ENCODE results near the gene TRIM29.
A peak's percentile ranks its signal among the peaks of the same experiment; 100 is the strongest.

DNA sequence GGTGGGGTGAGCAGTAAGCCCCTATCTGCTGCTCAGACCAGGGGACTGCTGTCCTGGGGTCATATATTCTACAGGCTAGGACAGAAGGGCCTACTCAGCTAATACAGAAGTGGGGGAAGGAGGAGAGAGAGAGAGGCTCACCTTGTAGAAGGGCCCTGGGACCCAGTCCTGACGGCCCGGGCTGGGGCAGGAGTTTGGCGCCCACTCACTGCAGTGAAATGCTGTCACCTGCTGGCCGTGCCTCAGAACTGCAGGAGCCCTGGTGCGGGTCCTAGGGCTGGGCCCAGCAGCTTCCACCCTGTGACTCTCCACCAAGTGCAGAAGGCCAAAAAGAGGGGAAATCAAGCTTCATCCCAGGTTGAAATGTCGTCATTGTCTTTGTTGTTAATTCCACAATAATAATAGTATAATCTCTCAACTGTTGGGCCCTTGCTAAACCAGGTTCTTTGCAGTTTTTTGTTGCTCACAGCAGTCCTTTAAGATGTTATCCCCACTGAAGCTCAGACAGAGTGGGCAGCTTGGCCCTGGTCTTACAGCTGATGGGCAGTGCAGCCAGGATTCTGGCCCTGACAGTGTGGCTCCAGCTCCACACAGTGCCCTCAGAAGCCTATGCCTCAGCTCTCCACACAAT lies 29.6 kb downstream of the TRIM29 start:
- TF ChIP-seq EZH2 (IDR thresholded peaks at IDR 0.05; ENCODE audit: low read length, unreplicated experiment) (no peak), EZH2phosphoT487 (IDR thresholded peaks at IDR 0.05; ENCODE audit: borderline replicate concordance, low read length) (no peak)
- TF ChIP-seq, protein P1, sequence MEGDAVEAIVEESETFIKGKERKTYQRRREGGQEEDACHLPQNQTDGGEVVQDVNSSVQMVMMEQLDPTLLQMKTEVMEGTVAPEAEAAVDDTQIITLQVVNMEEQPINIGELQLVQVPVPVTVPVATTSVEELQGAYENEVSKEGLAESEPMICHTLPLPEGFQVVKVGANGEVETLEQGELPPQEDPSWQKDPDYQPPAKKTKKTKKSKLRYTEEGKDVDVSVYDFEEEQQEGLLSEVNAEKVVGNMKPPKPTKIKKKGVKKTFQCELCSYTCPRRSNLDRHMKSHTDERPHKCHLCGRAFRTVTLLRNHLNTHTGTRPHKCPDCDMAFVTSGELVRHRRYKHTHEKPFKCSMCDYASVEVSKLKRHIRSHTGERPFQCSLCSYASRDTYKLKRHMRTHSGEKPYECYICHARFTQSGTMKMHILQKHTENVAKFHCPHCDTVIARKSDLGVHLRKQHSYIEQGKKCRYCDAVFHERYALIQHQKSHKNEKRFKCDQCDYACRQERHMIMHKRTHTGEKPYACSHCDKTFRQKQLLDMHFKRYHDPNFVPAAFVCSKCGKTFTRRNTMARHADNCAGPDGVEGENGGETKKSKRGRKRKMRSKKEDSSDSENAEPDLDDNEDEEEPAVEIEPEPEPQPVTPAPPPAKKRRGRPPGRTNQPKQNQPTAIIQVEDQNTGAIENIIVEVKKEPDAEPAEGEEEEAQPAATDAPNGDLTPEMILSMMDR (conservative IDR thresholded peaks at IDR 0.05; ENCODE audit: low read depth, low read length) = peak; percentile 99

Data from PC-3 (cell line).